ACC112 (cell line): ENCODE results near the gene CFAP20DC.
A peak's percentile ranks its signal among the peaks of the same experiment; 100 is the strongest.
"Not testable (repeated sequence)": the region's sequence is repeated elsewhere in the genome, so short reads cannot be mapped to it uniquely, and the experiment has no call there.

Experiments
- H2AFZ ChIP-seq: fragments of 200-600 bp; sonication (generic); one replicate; pipeline ENCODE4 v1.6.0; 2017; ENCODE audit warnings: antibody characterized with exemption, low read length; ENCODE audit not compliant: unreplicated experiment
- H3K27ac ChIP-seq: fragments of 200-600 bp; sonication (generic); 2 replicates; pipeline ENCODE4 v1.5.1; 2014; ENCODE audit warnings: low read depth, mild to moderate bottlenecking, antibody characterized with exemption, low read length, moderate library complexity
- H3K27me3 ChIP-seq: fragments of 200-600 bp; sonication (generic); 2 replicates; pipeline ENCODE4 v1.6.1; 2014; ENCODE audit warnings: mild to moderate bottlenecking, antibody characterized with exemption, low read length, moderate library complexity, mixed read lengths; ENCODE audit not compliant: insufficient read depth
- H3K36me3 ChIP-seq: fragments of 200-600 bp; sonication (generic); 2 replicates; pipeline ENCODE4 v1.6.1; 2016; ENCODE audit warnings: mild to moderate bottlenecking, antibody characterized with exemption, low read length, moderate library complexity, mixed read lengths; ENCODE audit not compliant: insufficient read depth
- H3K4me1 ChIP-seq: fragments of 200-600 bp; sonication (generic); one replicate; pipeline ENCODE4 v1.6.1; 2016; ENCODE audit warnings: low read length, mixed read lengths; ENCODE audit not compliant: insufficient read depth, unreplicated experiment, control insufficient read depth
- H3K4me3 ChIP-seq: fragments of 200-600 bp; sonication (generic); 2 replicates; pipeline ENCODE4 v1.5.1; 2014; ENCODE audit warnings: mild to moderate bottlenecking, low read depth, low read length
- H3K79me2 ChIP-seq: fragments of 200-600 bp; sonication (generic); one replicate; pipeline ENCODE4 v1.6.0; 2016; ENCODE audit warnings: low read length; ENCODE audit not compliant: control insufficient read depth, unreplicated experiment, insufficient read depth

The CFAP20DC gene

GRCh38 chr3:59049671-59050331 is at the start of gene CFAP20DC:
CFAP20DC (minus strand) TSS chr3:59050025; CDS start chr3:59049631, 394 bp downstream.
- Histone ChIP-seq H3K4me1 (peaks cover 3% of the 10 kb centered on the region), H3K27me3 (no peaks in the 10 kb centered on the region), H3K36me3 (no peaks in the 10 kb centered on the region; the same call in 1 of the 2 replicates), H2AFZ (peak within 1 kb of the TSS; percentile 99), H3K79me2 (peaks cover 12% of the 10 kb centered on the region), H3K27ac (peak within 1 kb of the TSS; percentile 83), H3K4me3 (peak within 1 kb of the TSS; percentile 85)

GRCh38 chr3:59098516-59098915 is 48.7 kb upstream of the CFAP20DC start:
- not testable (repeated sequence) for H3K4me3 ChIP-seq, H2AFZ ChIP-seq, H3K27ac ChIP-seq, H3K4me1 ChIP-seq, H3K36me3 ChIP-seq, H3K79me2 ChIP-seq, H3K27me3 ChIP-seq

GRCh38 chr3:59094446-59094845 is 44.6 kb upstream of the CFAP20DC start:
- Histone ChIP-seq H3K79me2 (no peaks in the 10 kb centered on the region), H3K4me3 (no peak overlapping the region), H3K27me3 (peaks cover 3% of the 10 kb centered on the region; the same call in 1 of the 2 replicates), H2AFZ (no peak overlapping the region), H3K36me3 (no peaks in the 10 kb centered on the region), H3K4me1 (no peaks in the 10 kb centered on the region), H3K27ac (no peak overlapping the region)

- no peaks in the 10 kb centered on the region for H3K79me2 ChIP-seq
- no peaks in the 10 kb centered on the region for H3K36me3 ChIP-seq
- H2AFZ ChIP-seq: no peak overlapping the region
- H3K27ac ChIP-seq: no peak overlapping the region
- no peak overlapping the region for H3K4me3 ChIP-seq
- H3K4me1 ChIP-seq: no peaks in the 10 kb centered on the region
- peaks cover 3% of the 10 kb centered on the region; the same call in 1 of the 2 replicates for H3K27me3 ChIP-seq
Observed at GRCh38 chr3:59093521-59093920, 43.7 kb upstream of the CFAP20DC start.

- Histone ChIP-seq H3K27ac (no peak overlapping the region), H3K4me1 (no peaks in the 10 kb centered on the region), H2AFZ (no peak overlapping the region), H3K79me2 (no peaks in the 10 kb centered on the region), H3K36me3 (no peaks in the 10 kb centered on the region), H3K4me3 (no peak overlapping the region), H3K27me3 (peaks cover 3% of the 10 kb centered on the region; the same call in 1 of the 2 replicates)
Observed at GRCh38 chr3:59088761-59089160, 38.9 kb upstream of the CFAP20DC start.

GRCh38 chr3:59085976-59086375 is 36.2 kb upstream of the CFAP20DC start:
- Histone ChIP-seq H3K79me2 (no peaks in the 10 kb centered on the region), H3K4me1 (no peaks in the 10 kb centered on the region), H3K27me3 (peaks cover 11% of the 10 kb centered on the region), H2AFZ (no peak overlapping the region), H3K36me3 (no peaks in the 10 kb centered on the region), H3K27ac (no peak overlapping the region), H3K4me3 (no peak overlapping the region)

- Histone ChIP-seq H3K27ac (no peak overlapping the region), H3K4me1 (no peaks in the 10 kb centered on the region), H3K36me3 (no peaks in the 10 kb centered on the region), H2AFZ (no peak overlapping the region), H3K27me3 (peaks cover 21% of the 10 kb centered on the region), H3K79me2 (no peaks in the 10 kb centered on the region), H3K4me3 (no peak overlapping the region)
Observed at GRCh38 chr3:59084583-59084982, 34.8 kb upstream of the CFAP20DC start.

- no peaks in the 10 kb centered on the region for H3K4me1 ChIP-seq
- no peaks in the 10 kb centered on the region for H3K79me2 ChIP-seq
- peaks cover 32% of the 10 kb centered on the region for H3K27me3 ChIP-seq
- no peak overlapping the region for H3K4me3 ChIP-seq
- H3K27ac ChIP-seq: no peak overlapping the region
- H2AFZ ChIP-seq: no peak overlapping the region
- no peaks in the 10 kb centered on the region for H3K36me3 ChIP-seq
Observed at GRCh38 chr3:59082106-59082505, 32.3 kb upstream of the CFAP20DC start.

- H3K36me3 ChIP-seq: no peaks in the 10 kb centered on the region
- H3K4me3 ChIP-seq: no peak overlapping the region
- no peaks in the 10 kb centered on the region for H3K79me2 ChIP-seq
- H3K4me1 ChIP-seq: no peaks in the 10 kb centered on the region
- no peak overlapping the region for H3K27ac ChIP-seq
- H3K27me3 ChIP-seq: peaks cover 32% of the 10 kb centered on the region
- no peak overlapping the region for H2AFZ ChIP-seq
Observed at GRCh38 chr3:59081071-59081470, 31.2 kb upstream of the CFAP20DC start.

GRCh38 chr3:59079962-59080361 is 30.1 kb upstream of the CFAP20DC start:
- Histone ChIP-seq H3K27me3 (peaks cover 32% of the 10 kb centered on the region), H3K4me1 (no peaks in the 10 kb centered on the region)

GRCh38 chr3:59074764-59075163 is 24.9 kb upstream of the CFAP20DC start:
- Histone ChIP-seq H3K4me1 (no peaks in the 10 kb centered on the region), H3K79me2 (no peaks in the 10 kb centered on the region)

More at GRCh38 chr3:59079962-59080361, 30.1 kb upstream of the CFAP20DC start:
- Histone ChIP-seq H3K4me3 (no peak overlapping the region), H2AFZ (no peak overlapping the region), H3K79me2 (no peaks in the 10 kb centered on the region), H3K27ac (no peak overlapping the region), H3K36me3 (no peaks in the 10 kb centered on the region)

More at GRCh38 chr3:59074764-59075163, 24.9 kb upstream of the CFAP20DC start:
- H3K27me3 ChIP-seq: peaks cover 12% of the 10 kb centered on the region
- no peak overlapping the region for H3K27ac ChIP-seq
- no peak overlapping the region for H2AFZ ChIP-seq
- H3K36me3 ChIP-seq: no peaks in the 10 kb centered on the region
- no peak overlapping the region for H3K4me3 ChIP-seq
